A673 (cell line): ENCODE measurements around the gene PNPT1. TPM values are rescaled to one million over a fixed set of nuclear protein-coding genes. Genes with fewer than 3 reads are reported as not detected.

Experiments used
- BruUV-seq: library from RNA; stranded (reverse); fragments of 400-500 nt; replicated peaks from 2 replicates; lab custom pipeline; 2021; lab: Mats Ljungman, UMichigan
- CTCF ChIA-PET: fragments of 300-600 bp; sonication (Branson Sonifier 250); formaldehyde crosslinking; loops from one replicate; lab custom pipeline; 2022; ENCODE audit warnings: antibody characterized with exemption; lab: Charles Lee
- POLR2A ChIA-PET: fragments of 300-600 bp; sonication (Branson Sonifier 250); formaldehyde crosslinking; loops from one replicate; lab custom pipeline; 2022; ENCODE audit warnings: antibody characterized with exemption; ENCODE audit not compliant: low non-redundant PET; lab: Charles Lee
- DNase-seq: peaks from one replicate; pipeline ENCODE4 v3.0.0-alpha.2; 2015; ENCODE audit warnings: low spot score
- H3K27ac ChIP-seq: fragments of 200-600 bp; sonication (generic); 2 replicates; pipeline ENCODE4 v1.5.1; 2016; ENCODE audit warnings: mixed run types, low read depth, mild to moderate bottlenecking, mixed read lengths, antibody characterized with exemption, low read length; ENCODE audit not compliant: poor library complexity, severe bottlenecking
- H3K27me3 ChIP-seq: fragments of 200-600 bp; sonication (generic); replicated peaks from 2 replicates; pipeline ENCODE4 v1.6.1; 2017; ENCODE audit warnings: mixed run types, low read depth, mild to moderate bottlenecking, mixed read lengths, antibody characterized with exemption, low read length; ENCODE audit not compliant: insufficient read depth, poor library complexity
- H3K36me3 ChIP-seq: fragments of 200-600 bp; sonication (generic); 2 replicates; pipeline ENCODE4 v1.6.1; 2016; ENCODE audit warnings: mixed run types, mild to moderate bottlenecking, mixed read lengths, antibody characterized with exemption, low read length; ENCODE audit not compliant: insufficient read depth, poor library complexity, severe bottlenecking
- H3K4me1 ChIP-seq: fragments of 200-600 bp; sonication (generic); 2 replicates; pipeline ENCODE4 v1.6.1; 2017; ENCODE audit warnings: mixed run types, mild to moderate bottlenecking, mixed read lengths, antibody characterized with exemption, low read length; ENCODE audit not compliant: insufficient read depth, poor library complexity, severe bottlenecking
- H3K4me3 ChIP-seq: fragments of 200-600 bp; sonication (generic); 2 replicates; pipeline ENCODE4 v1.5.1; 2016; ENCODE audit warnings: low read depth, mixed run types, mild to moderate bottlenecking, mixed read lengths, low read length; ENCODE audit not compliant: poor library complexity, severe bottlenecking
- H3K9me3 ChIP-seq: fragments of 200-600 bp; sonication (generic); 2 replicates; pipeline ENCODE4 v1.6.1; 2016; ENCODE audit warnings: mixed run types, low read depth, mild to moderate bottlenecking, mixed read lengths, antibody characterized with exemption, low read length; ENCODE audit not compliant: poor library complexity, severe bottlenecking
- EZH2 ChIP-seq: fragments of 200-600 bp; sonication (generic); IDR thresholded peaks from 2 replicates; pipeline ENCODE4 v1.6.1; 2017; ENCODE audit warnings: borderline replicate concordance, low read depth, mild to moderate bottlenecking, mixed read lengths, antibody characterized with exemption, low read length; ENCODE audit not compliant: poor library complexity, severe bottlenecking
- intact Hi-C: fragments of 100-400 bp; cut with micrococcal nuclease; formaldehyde crosslinking; loops from one replicate; pipeline ENCODE4 v1.10.0; 2022; ENCODE audit not compliant: unreplicated experiment
- total RNA-seq: library from RNA; stranded (reverse); gene quantifications from 2 replicates; pipeline ENCODE4 v1.2.3, GENCODE V29; 2021
- TF ChIP-seq, protein P1 (sequence below): fragments of 300-800, 200-600 bp; sonication (generic); conservative IDR thresholded peaks from 2 replicates; pipeline ENCODE4 v1.5.1; 2017; ENCODE audit warnings: low read depth, mild to moderate bottlenecking, antibody characterized with exemption, low read length, moderate library complexity, mixed read lengths

PNPT1 gene
- total RNA-seq, 1 experiment from 2014 or later, result 53.3 TPM

DNA sequence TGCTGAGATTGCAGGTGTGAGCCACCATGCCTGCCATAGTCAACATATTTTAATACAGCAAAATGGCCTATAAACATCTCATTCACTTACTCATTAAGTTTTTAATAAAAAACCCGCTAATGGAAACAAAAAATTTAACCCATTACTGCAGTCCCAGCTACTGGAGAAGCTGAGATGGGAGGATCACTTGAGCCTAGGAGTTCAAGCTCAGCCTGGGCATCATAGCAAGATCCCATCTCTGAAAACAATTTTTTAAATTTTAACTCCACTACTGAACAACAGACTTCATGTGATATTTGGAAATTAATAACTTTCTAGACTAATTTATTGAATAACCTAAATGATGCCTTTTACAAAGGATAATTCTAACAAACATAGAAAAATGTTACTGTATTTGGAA is 81.6 kb downstream of the PNPT1 start:
- peaks cover 7% of the 10 kb centered on the region for H3K4me1 ChIP-seq
- CTCF ChIA-PET, result no interaction called here
- intact Hi-C loops, result loop anchor here (10.0 kb wide), 2 partner anchors 187 to 347 kb away; partner anchors contain the start of gene MTIF2

DNA sequence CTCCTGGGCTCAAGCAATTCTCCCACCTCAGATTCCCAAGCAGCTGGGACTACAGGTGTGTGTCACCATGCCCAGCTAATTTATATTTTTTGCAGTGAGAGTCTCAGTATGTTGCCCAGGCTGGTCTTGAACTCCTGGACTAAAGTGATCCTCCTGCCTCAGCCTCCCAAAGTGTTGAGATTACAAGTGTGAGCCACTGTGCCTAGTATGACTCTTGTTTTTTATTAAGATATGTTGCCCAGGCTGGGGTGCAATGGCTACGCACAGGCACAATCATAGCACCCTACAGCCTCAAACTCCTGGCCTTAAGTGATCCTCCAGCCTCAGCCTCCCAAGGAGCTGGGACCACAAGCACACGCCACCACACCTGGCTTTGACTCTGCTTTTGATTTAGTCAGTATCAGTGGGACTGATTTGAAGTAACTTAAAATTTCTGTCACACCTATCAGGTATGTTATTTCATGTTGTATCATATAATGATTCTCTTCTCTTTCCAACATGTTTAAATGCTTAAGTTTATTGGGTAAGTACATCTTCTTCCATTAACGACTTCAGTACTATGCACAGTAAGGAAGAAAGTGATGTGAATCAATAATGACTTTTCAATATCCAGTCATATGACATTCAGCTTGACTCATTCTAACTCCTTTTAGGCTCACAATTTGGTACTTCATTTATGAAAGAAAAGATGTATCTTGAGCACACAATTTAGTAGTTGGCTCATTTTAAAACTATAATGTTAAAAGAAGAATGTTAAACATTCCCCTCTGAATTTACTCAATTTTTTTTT is 82.5 kb downstream of the PNPT1 start:
- Histone ChIP-seq H3K27me3 (no peaks in the 10 kb centered on the region), H3K9me3 (no peaks in the 10 kb centered on the region), H3K4me1 (peaks cover 7% of the 10 kb centered on the region), H3K36me3 (peaks cover 44% of the 10 kb centered on the region), H3K27ac (no peak overlapping the region), H3K4me3 (no peak overlapping the region)
- ChIA-PET POLR2A (no interaction called here), CTCF (no interaction called here)
- intact Hi-C loops, result loop anchor here (10.0 kb wide), 2 partner anchors 186 to 346 kb away; partner anchors contain the start of gene MTIF2
- TF ChIP-seq, protein P1, sequence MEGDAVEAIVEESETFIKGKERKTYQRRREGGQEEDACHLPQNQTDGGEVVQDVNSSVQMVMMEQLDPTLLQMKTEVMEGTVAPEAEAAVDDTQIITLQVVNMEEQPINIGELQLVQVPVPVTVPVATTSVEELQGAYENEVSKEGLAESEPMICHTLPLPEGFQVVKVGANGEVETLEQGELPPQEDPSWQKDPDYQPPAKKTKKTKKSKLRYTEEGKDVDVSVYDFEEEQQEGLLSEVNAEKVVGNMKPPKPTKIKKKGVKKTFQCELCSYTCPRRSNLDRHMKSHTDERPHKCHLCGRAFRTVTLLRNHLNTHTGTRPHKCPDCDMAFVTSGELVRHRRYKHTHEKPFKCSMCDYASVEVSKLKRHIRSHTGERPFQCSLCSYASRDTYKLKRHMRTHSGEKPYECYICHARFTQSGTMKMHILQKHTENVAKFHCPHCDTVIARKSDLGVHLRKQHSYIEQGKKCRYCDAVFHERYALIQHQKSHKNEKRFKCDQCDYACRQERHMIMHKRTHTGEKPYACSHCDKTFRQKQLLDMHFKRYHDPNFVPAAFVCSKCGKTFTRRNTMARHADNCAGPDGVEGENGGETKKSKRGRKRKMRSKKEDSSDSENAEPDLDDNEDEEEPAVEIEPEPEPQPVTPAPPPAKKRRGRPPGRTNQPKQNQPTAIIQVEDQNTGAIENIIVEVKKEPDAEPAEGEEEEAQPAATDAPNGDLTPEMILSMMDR, result no peak
- TF ChIP-seq EZH2, result no peak
- BruUV-seq, result no TSS peak
- DNase-seq, result no peak

More for the DNA sequence above, 81.6 kb downstream of the PNPT1 start:
- DNase-seq, result no peak
- no peaks in the 10 kb centered on the region for H3K9me3 ChIP-seq
- POLR2A ChIA-PET, result no interaction called here
- H3K27ac ChIP-seq, result no peak overlapping the region
- peaks cover 44% of the 10 kb centered on the region for H3K36me3 ChIP-seq
- H3K4me3 ChIP-seq, result no peak overlapping the region
- no peak for TF ChIP-seq EZH2
- TF ChIP-seq, protein P1, result no peak
- BruUV-seq, result no TSS peak
- H3K27me3 ChIP-seq, result no peaks in the 10 kb centered on the region

DNA sequence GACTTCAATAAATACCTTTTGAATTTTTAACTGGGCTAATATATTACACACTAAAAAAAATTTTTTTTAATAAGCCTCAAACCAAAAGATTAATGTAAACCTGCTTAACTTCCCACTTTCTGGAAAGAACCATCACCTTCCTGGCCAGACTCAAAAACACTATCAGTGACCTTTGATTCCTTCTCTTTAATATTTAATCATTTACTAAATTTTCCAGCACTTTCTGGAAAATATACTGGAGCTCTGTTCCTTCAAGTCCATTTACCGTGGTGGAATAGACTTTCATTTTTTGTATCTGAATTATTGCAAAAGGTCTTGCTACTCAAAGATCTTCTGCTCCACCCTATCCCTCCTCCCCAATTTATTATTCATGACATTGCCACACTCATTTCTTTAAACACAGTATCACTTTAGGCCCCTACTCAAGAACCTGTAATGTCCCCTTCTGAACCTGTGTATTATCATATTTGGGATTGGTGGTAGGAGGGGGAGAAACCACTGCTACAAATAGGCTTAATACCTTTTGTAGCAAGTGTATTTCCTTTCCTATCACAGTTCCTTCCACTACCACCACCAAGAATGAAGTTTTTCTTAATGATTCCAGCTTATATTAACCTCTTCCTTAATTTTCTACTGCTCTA is 83.6 kb downstream of the PNPT1 start:
- intact Hi-C loops, result loop anchor here (10.0 kb wide), 2 partner anchors 185 to 345 kb away; partner anchors contain the start of gene MTIF2
- H3K9me3 ChIP-seq, result no peaks in the 10 kb centered on the region
- peaks cover 39% of the 10 kb centered on the region for H3K36me3 ChIP-seq
- H3K27ac ChIP-seq, result no peak overlapping the region
- no TSS peak for BruUV-seq
- peaks cover 3% of the 10 kb centered on the region for H3K4me1 ChIP-seq
- POLR2A ChIA-PET, result no interaction called here
- TF ChIP-seq EZH2, result no peak
- TF ChIP-seq, protein P1, result no peak
- no peak for DNase-seq
- no peak overlapping the region for H3K4me3 ChIP-seq
- H3K27me3 ChIP-seq, result no peaks in the 10 kb centered on the region
- CTCF ChIA-PET, result no interaction called here
